Endometrium (tissue), 2 donors: ENCODE measurements around the gene KCND2.
"Not testable (repeated sequence)": the region's sequence is repeated elsewhere in the genome, so short reads cannot be mapped to it uniquely, and the experiment has no call there.

Experiments used
- FAIRE-seq: peaks from 2 replicates; lab custom pipeline; 2012; peaks lifted over from hg19 to GRCh38; lab: Jason Lieb, UNC
- donor health status: control.
- donor health status: control.

The KCND2 gene

GRCh38 chr7:120502132-120502531 is 229.2 kb downstream of the KCND2 start:
- FAIRE-seq, result no peak

DNA sequence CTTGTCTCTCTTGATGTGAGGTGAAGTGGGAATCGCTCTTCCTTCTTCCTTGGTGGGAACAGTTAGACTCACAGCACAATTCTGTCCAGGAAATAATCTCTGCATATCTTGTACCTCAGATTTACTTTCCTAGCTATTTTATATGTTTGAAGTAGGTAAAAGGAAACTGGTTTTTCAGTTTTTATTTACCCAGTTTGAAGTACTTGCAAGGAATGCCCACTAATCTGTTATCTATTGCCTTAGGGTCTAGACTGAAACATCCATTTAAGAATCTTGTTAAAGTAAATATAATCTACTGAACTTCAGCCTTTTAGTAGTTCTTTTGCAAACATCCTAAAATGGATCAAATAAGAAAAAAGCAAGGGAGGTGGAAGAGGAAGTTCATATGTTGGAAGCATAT is 229.8 kb downstream of the KCND2 start:
- no peak for FAIRE-seq

GRCh38 chr7:120504386-120504785 is 231.4 kb downstream of the KCND2 start:
- FAIRE-seq, result no peak

DNA sequence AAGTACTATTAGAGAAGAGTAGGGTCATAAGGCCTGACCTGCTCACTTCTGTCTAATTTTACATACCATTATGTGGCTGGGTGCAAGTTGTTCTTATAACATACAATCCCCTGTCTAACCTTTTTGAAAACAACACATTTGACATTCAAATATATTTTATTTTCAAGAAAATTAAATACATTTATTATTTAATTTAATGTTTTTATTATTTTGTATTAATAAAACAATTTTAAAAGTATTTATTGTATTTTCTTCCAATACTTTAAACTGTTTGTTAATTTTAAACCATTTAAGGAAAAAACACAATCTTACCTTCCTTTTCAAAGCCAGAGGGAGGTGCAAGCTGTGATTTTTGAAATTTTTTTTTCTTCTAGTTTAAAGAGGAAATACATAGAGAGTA is 232.8 kb downstream of the KCND2 start:
- FAIRE-seq, result peak; percentile 46

DNA sequence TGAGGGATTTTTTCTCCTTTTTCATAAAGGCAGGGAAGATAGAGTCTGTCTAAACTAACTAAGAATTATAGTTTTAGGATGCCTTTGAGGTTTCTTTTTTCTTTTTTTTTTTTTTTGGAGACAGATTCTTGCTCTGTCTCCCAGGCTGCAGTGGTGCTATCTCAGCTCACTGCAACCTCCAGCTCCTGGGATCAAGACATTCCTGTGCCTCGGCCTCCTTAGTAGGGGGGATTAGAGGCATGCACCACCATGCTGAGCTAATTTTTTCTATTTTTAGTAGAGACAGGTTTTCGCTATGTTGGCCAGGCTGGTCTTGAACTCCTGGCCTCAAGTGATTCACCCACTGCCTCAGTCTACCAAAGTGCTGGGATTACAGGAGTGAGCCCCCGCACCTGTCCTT is 239.7 kb downstream of the KCND2 start:
- no peak for FAIRE-seq

- FAIRE-seq, result no peak
Measured at GRCh38 chr7:120519224-120519623, 246.2 kb downstream of the KCND2 start.

- no peak for FAIRE-seq
Measured at GRCh38 chr7:120521761-120522737, 249.1 kb downstream of the KCND2 start.

- FAIRE-seq, result no peak
Measured at GRCh38 chr7:120523985-120524384, 251.0 kb downstream of the KCND2 start.

- FAIRE-seq, result no peak
Measured at GRCh38 chr7:120526902-120527509, 254.0 kb downstream of the KCND2 start.

- FAIRE-seq, result no peak
Measured at GRCh38 chr7:120529736-120530135, 256.8 kb downstream of the KCND2 start.

- no peak for FAIRE-seq
Measured at GRCh38 chr7:120538335-120538734, 265.4 kb downstream of the KCND2 start.

DNA sequence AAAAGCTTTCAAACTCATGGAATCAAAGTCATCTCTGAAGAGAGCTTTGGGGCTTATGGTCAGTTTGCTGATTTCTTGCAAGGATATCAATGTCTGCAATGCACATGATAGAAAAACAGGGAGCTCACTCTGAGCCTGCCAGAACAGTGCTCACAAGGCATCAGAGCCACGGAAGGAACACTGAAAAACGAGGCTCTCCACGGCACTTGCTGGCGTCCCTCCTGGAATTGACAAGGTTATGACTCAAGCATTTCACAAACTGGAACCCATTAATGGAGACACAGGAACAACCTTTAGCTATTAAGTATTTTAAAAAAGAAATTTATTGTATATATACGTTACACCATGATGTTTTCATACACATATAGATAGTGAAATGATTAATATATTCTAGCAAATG is 266.3 kb downstream of the KCND2 start:
- FAIRE-seq, result no peak

- FAIRE-seq, result no peak
Measured at GRCh38 chr7:120547605-120548004, 274.6 kb downstream of the KCND2 start.

GRCh38 chr7:120550494-120551048 is 277.6 kb downstream of the KCND2 start:
- FAIRE-seq, result peak; percentile 33

- no peak for FAIRE-seq
Measured at GRCh38 chr7:120553491-120553890, 280.5 kb downstream of the KCND2 start.

GRCh38 chr7:120554960-120555571 is 282.1 kb downstream of the KCND2 start:
- peak; percentile 69 for FAIRE-seq

- FAIRE-seq, result no peak
Measured at GRCh38 chr7:120564145-120564544, 291.2 kb downstream of the KCND2 start.

- FAIRE-seq, result no peak
Measured at GRCh38 chr7:120567204-120567603, 294.2 kb downstream of the KCND2 start.

GRCh38 chr7:120578657-120579056 is 305.7 kb downstream of the KCND2 start:
- FAIRE-seq, result not testable (repeated sequence)

DNA sequence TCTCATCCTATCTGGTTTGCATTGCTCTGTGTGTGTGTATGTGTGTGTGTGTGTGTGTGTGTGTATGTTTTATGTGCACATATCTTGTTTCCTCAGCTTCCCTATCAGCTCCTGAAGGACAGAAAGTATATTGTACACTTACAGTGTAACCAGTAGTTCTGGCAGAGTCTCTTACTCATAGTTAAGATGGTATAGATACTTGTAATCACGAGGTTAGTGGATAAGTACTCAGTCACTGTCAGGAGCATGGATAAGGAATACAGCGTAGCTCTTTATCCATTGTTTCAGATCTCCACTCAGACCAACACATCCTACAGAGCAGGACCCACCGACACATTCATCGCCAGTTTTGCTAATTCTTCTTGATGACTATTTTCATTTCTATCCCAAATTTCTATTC is 309.9 kb downstream of the KCND2 start:
- FAIRE-seq, result no peak

DNA sequence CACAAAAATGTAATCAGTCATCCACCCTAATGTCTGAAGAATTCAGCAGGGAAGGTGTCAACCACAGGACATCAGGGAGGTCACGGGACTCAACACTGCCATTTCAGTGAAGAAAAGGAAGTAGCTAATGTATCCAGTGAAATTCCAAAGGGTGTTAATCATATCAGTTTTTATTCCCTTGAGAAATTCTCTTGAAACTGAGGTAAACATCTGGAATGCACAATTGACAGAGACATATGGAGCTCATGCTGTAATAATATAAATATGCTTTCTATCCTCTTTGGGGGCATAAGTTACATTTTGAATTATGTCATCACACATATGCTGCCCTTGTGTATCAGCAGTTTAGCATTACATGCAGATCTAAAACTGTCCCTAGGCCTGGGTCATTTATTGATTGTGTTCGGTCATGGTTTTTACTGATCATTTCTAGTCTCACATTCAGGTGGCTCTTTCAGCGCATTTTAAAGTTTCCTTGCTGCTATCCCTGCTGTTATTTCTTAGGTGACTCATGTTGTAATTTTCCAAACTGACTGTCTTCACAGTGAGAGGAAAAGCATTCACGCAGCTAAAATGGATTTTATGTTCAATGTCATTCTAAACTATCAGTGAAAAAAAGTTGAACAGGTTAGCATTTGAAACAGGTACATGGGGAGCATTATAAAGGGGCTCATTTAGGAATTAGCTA is 311.1 kb downstream of the KCND2 start:
- FAIRE-seq, result no peak

GRCh38 chr7:120586571-120586970 is 313.6 kb downstream of the KCND2 start:
- FAIRE-seq, result no peak
